Measurements from ENCODE around the gene MFAP3L. TPM values are rescaled to one million over a fixed set of nuclear protein-coding genes. Genes with fewer than 3 reads are reported as not detected.

Gene MFAP3L
- total and polyA plus RNA-seq, 7 donors: 0.60 to 14.7 (median 4.9) TPM

DNA sequence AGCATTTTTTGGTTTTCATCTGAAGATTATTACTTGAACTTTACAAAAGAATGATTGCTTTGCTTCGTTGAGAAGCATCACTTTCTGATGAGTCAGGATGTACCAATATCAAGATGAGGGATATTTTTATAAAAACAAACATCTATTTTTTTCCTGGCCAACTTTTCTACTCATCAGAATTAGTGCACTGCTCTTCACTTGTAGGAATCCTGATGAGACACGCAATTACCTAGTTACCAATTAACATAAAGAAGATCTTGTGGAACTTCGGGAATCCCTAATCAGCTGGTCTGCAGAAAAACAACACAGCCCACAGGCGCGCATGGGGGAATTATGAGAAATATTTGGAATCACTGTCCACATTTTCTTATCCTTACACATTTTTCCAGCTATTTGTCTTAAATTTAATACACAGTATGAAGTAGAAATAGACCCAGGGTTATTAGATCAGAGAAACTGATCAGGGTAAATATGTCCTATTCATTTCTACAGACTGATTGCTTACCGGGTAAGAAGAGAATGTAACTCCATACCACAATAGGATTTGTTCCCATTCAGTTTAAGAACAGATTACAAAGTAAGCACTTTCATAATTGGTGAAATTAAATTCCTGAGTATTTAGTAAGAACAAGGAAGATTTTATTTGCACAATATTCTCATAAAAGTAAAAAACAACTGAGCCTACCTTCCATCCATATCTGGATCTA, 50.9 kb downstream of the MFAP3L start:
- no peak overlapping the region for H3K4me3 ChIP-seq
- DNase-seq: no peak
- H3K27ac ChIP-seq: no peak overlapping the region
- TF ChIP-seq POLR2AphosphoS5 (IDR thresholded peaks at IDR 0.05) (no peak), POLR2A (IDR thresholded peaks at IDR 0.05) (no peak), EP300 (IDR thresholded peaks at IDR 0.05) (no peak)
- TF ChIP-seq, protein P1, sequence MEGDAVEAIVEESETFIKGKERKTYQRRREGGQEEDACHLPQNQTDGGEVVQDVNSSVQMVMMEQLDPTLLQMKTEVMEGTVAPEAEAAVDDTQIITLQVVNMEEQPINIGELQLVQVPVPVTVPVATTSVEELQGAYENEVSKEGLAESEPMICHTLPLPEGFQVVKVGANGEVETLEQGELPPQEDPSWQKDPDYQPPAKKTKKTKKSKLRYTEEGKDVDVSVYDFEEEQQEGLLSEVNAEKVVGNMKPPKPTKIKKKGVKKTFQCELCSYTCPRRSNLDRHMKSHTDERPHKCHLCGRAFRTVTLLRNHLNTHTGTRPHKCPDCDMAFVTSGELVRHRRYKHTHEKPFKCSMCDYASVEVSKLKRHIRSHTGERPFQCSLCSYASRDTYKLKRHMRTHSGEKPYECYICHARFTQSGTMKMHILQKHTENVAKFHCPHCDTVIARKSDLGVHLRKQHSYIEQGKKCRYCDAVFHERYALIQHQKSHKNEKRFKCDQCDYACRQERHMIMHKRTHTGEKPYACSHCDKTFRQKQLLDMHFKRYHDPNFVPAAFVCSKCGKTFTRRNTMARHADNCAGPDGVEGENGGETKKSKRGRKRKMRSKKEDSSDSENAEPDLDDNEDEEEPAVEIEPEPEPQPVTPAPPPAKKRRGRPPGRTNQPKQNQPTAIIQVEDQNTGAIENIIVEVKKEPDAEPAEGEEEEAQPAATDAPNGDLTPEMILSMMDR (IDR thresholded peaks at IDR 0.05): no peak
- H3K9me3 ChIP-seq: no peaks in the 10 kb centered on the region
- no peaks in the 10 kb centered on the region for H3K36me3 ChIP-seq
- intact Hi-C loops (cut with DNase I): no loop called here
- no peaks in the 10 kb centered on the region for H3K4me1 ChIP-seq
- H3K27me3 ChIP-seq: no peaks in the 10 kb centered on the region
- WGBS, 2 donors: 48 to 75% methylated on average over 6 of the region's 6 CpGs

DNA sequence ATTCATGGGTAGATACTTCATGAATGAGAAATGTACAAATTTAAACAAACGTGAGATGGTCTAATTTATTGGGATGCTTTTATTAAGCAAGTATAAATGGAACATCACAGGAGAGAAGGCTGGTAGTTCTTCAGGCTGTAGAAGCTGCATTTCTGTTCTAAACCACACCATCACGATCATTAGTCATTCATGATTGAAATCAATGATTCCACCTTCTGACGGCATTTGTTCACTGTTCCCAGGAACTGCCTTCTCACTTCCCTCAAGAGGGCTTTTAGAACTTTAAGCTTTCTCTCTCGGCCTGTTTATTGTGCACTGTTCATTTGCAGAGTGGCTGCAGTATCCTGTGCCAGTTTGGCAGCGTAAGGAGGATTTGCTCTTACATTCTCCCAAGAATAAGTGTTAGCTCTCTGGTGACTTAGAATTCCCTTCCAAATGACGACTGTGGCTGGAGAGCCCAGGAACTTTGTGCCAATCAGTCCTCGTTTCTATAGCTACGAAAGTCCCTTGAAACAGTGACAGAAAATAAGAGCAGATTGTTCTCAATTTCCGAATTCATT, 54.7 kb downstream of the MFAP3L start:
- no peak for DNase-seq
- no peaks in the 10 kb centered on the region for H3K27me3 ChIP-seq
- TF ChIP-seq POLR2AphosphoS5 (IDR thresholded peaks at IDR 0.05): no peak
- TF ChIP-seq, protein P1 (IDR thresholded peaks at IDR 0.05): no peak
- no peak for TF ChIP-seq POLR2A (IDR thresholded peaks at IDR 0.05)
- TF ChIP-seq EP300 (IDR thresholded peaks at IDR 0.05): no peak
- H3K4me1 ChIP-seq: no peaks in the 10 kb centered on the region
- H3K4me3 ChIP-seq: no peak overlapping the region
- H3K9me3 ChIP-seq: no peaks in the 10 kb centered on the region
- intact Hi-C loops (cut with DNase I): no loop called here
- H3K36me3 ChIP-seq: no peaks in the 10 kb centered on the region
- 80 to 88% methylated on average over 9 of the region's 9 CpGs for WGBS, 2 donors
- H3K27ac ChIP-seq: no peak overlapping the region

DNA sequence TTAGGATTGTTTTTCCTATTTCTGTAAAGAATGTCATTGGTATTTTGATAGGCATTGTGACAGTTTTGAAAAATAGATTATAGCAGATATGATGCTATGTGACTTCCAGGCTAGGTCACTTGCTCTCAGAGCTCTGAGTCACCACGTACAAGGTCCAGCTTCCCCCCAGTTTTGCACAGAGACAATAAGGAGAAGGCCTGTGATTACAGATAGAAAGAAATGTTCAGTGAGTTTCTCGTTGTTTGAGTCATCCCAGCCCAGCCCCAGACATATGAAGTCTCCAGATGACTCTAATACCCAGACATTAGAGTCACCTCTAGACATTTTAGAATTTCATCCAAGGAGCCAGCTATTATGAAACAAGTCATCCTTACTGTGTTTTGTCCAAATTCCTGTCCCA, 57.2 kb downstream of the MFAP3L start:
- Histone ChIP-seq H3K36me3 (no peaks in the 10 kb centered on the region), H3K4me1 (no peaks in the 10 kb centered on the region), H3K9me3 (no peaks in the 10 kb centered on the region), H3K27ac (no peak overlapping the region), H3K27me3 (no peaks in the 10 kb centered on the region), H3K4me3 (no peak overlapping the region)
- TF ChIP-seq POLR2A (IDR thresholded peaks at IDR 0.05) (no peak), POLR2AphosphoS5 (IDR thresholded peaks at IDR 0.05) (no peak), EP300 (IDR thresholded peaks at IDR 0.05) (no peak)
- TF ChIP-seq, protein P1 (IDR thresholded peaks at IDR 0.05): no peak
- WGBS, 2 donors: 66 to 71% methylated on average over 2 of the region's 2 CpGs
- no peak for DNase-seq
- intact Hi-C loops (cut with DNase I): no loop called here

DNA sequence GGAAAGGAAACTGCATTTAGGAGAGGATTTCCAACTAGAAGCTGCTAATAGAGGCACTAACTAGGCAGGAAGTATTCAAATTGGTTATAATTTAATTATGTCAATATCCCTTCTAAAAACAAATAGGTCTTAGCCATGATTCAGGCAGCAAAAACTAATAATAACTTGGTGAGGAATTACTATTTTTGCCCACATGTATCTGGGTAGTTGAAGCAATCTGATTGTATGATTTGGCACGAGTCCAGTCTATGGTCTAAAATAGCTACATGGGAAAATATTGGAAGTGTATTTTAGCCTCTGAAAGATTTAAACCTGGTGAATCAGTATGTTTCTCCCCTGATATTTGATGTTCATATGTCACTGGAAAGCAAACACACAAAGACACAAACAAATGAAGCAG, 62.2 kb downstream of the MFAP3L start:
- intact Hi-C loops (cut with DNase I): no loop called here
- H3K4me1 ChIP-seq: no peaks in the 10 kb centered on the region
- no peak overlapping the region for H3K4me3 ChIP-seq
- TF ChIP-seq POLR2AphosphoS5 (IDR thresholded peaks at IDR 0.05) (no peak), POLR2A (IDR thresholded peaks at IDR 0.05) (no peak), EP300 (IDR thresholded peaks at IDR 0.05) (no peak)
- TF ChIP-seq, protein P1 (IDR thresholded peaks at IDR 0.05): no peak
- no peaks in the 10 kb centered on the region for H3K27me3 ChIP-seq
- DNase-seq: no peak
- H3K27ac ChIP-seq: no peak overlapping the region
- no peaks in the 10 kb centered on the region for H3K9me3 ChIP-seq
- no peaks in the 10 kb centered on the region for H3K36me3 ChIP-seq
- WGBS, 2 donors: 43 to 51% methylated on average over 1 of the region's 1 CpG
